Stomach (tissue), 9 donors: ENCODE data around the gene TNFRSF25. TPM values are rescaled to one million over a fixed set of nuclear protein-coding genes. Genes with fewer than 3 reads are reported as not detected.

Experiments used
- DNase-seq, 2 donors: peaks; one replicate each; pipeline versions ENCODE4 v3.0.0 to v3.0.0-alpha.2; 2013 to 2019
- H3K27ac ChIP-seq, 5 donors: fragments of 200-600 bp in 4 of 5; sonication (generic) in 4 of 5; one replicate each; pipeline ENCODE4 v1.5.1; 2013 to 2019; ENCODE audit warnings: mild to moderate bottlenecking in 1 of 5, moderate library complexity in 1 of 5
- H3K27me3 ChIP-seq, 3 donors: fragments of 200-600 bp; sonication (generic); one replicate each; pipeline ENCODE4 v1.5.1; 2017 to 2019; ENCODE audit warnings: mixed run types in 1 of 3
- H3K36me3 ChIP-seq, 4 donors: fragments of 200-600 bp; sonication (generic); 1 replicate in 3 of 4; 2 replicates in 1 of 4; pipeline ENCODE4 v1.5.1; 2016 to 2019
- H3K4me1 ChIP-seq, 4 donors: fragments of 200-600 bp; sonication (generic); one replicate each; pipeline ENCODE4 v1.5.1; 2016 to 2019
- H3K4me3 ChIP-seq, 4 donors: fragments of 200-600 bp; sonication (generic) in 3 of 4; one replicate each; pipeline ENCODE4 v1.5.1; 2016 to 2019; ENCODE audit warnings: mild to moderate bottlenecking in 1 of 4
- H3K9me3 ChIP-seq, 4 donors: fragments of 200-600 bp; sonication (generic); one replicate each; pipeline ENCODE4 v1.5.1; 2016 to 2019
- CTCF ChIP-seq, 7 experiments: fragments of 450-650 bp in 4 of 7; fragments of 200-600 bp in 3 of 7; sonication (generic) in 3 of 7; IDR thresholded peaks; one replicate each; pipeline ENCODE4 v1.5.1; 2016 to 2019; ENCODE audit warnings: antibody characterized with exemption in 7 of 7, control low read depth in 2 of 7, mild to moderate bottlenecking in 1 of 7
- EP300 ChIP-seq: sonication (generic); formaldehyde crosslinking; IDR thresholded peaks from one replicate; pipeline ENCODE4 v1.6.1; 2017; ENCODE audit warnings: antibody characterized with exemption
- POLR2A ChIP-seq, 4 donors: fragments of 450-650 bp; IDR thresholded peaks; one replicate each; pipeline ENCODE4 v1.6.1; 2016; ENCODE audit warnings: antibody characterized with exemption in 4 of 4, control low read depth in 2 of 4, mild to moderate bottlenecking in 1 of 4, moderate library complexity in 1 of 4
- POLR2AphosphoS5 ChIP-seq, 3 donors: sonication (generic); formaldehyde crosslinking; IDR thresholded peaks; one replicate each; pipeline ENCODE4 v1.6.1; 2016; ENCODE audit warnings: antibody characterized with exemption in 3 of 3
- WGBS, 5 donors: extraction: QIAGEN DNeasy Blood & Tissue Kit in 3 of 5; methylation state at CpG; one replicate each; pipeline versions ENCODE4 v1.1.5 to v1.1.7; 2013 to 2018; 5-methylcytosine and 5-hydroxymethylcytosine counted together
- intact Hi-C: fragments of 100-400 bp; cut with DNase I; formaldehyde crosslinking; loops from one replicate; pipeline ENCODE4 v1.15.1; 2023; ENCODE audit warnings: low total_unique reads
- polyA plus RNA-seq, 3 donors: library from polyadenylated mRNA; stranded (reverse); fragments of 200-250 nt; gene quantifications; one replicate each; pipeline ENCODE4 v1.2.3, GENCODE V29; 2013
- total RNA-seq, 5 donors: library from RNA; depleted of rRNA; stranded (reverse); fragments of >200 nt; gene quantifications; one replicate each; pipeline versions ENCODE4 v1.1.0 to v1.2.3, GENCODE V29; 2014 to 2016
- donor health status: healthy with polysubstance abuse.
- donor health status: Bipolar disorder and iron deficiency.
- donor health status: healthy.

TNFRSF25 gene
- total and polyA plus RNA-seq, 8 donors, result 2.7 to 215 (median 15.2) TPM

- TF ChIP-seq POLR2AphosphoS5 (IDR thresholded peaks at IDR 0.05), result peak in 2 of 3 donors; percentile 38 to 72
- no peak for TF ChIP-seq POLR2A (IDR thresholded peaks at IDR 0.05)
- peaks cover 3 to 54% (median 47%) of the 10 kb centered on the region in 4 donors for H3K36me3 ChIP-seq
- H3K27ac ChIP-seq, result peak overlapping the region; percentile 81 to 87 (median 87)
- H3K27me3 ChIP-seq, result peaks cover 0 to 11% (median 0%) of the 10 kb centered on the region in 3 donors
- peak; percentile 86 to 89 for DNase-seq
- H3K4me1 ChIP-seq, result peaks cover 0 to 22% (median 11%) of the 10 kb centered on the region in 4 donors
- H3K4me3 ChIP-seq, result peak overlapping the region; percentile 27 to 49 (median 30)
- WGBS, 5 donors, result 50 to 66% (median 53%) methylated on average over 27 to 67 of the region's 67 CpGs
- H3K9me3 ChIP-seq, result no peaks in the 10 kb centered on the region
- intact Hi-C loops, result no loop called here
Measured at GRCh38 chr1:6471086-6471969, 5.4 kb upstream of the TNFRSF25 start.

- H3K36me3 ChIP-seq, result peaks cover 3 to 54% (median 47%) of the 10 kb centered on the region in 4 donors
- 78 to 89% (median 82%) methylated on average over 48 to 67 of the region's 67 CpGs for WGBS, 5 donors
- DNase-seq, result no peak
- TF ChIP-seq POLR2A (IDR thresholded peaks at IDR 0.05) (no peak), EP300 (no peak), POLR2AphosphoS5 (IDR thresholded peaks at IDR 0.05) (no peak), CTCF (IDR thresholded peaks at IDR 0.05) (no peak)
- intact Hi-C loops, result no loop called here
- peaks cover 0 to 14% (median 10%) of the 10 kb centered on the region in 4 donors for H3K4me1 ChIP-seq
- H3K4me3 ChIP-seq, result peak overlapping the region; percentile 27 to 49 (median 30)
- no peaks in the 10 kb centered on the region for H3K9me3 ChIP-seq
- peaks cover 0 to 21% (median 7%) of the 10 kb centered on the region in 3 donors for H3K27me3 ChIP-seq
- H3K27ac ChIP-seq, result peak overlapping the region in 2 of 5 donors; percentile 87
Measured at GRCh38 chr1:6470132-6471085, 4.4 kb upstream of the TNFRSF25 start.

GRCh38 chr1:6468729-6469461 lies 2.9 kb upstream of the TNFRSF25 start:
- Histone ChIP-seq H3K4me1 (peaks cover 0 to 18% (median 11%) of the 10 kb centered on the region in 4 donors), H3K9me3 (no peaks in the 10 kb centered on the region), H3K4me3 (no peak overlapping the region), H3K36me3 (peaks cover 3 to 54% (median 44%) of the 10 kb centered on the region in 4 donors), H3K27me3 (peaks cover 0 to 34% (median 11%) of the 10 kb centered on the region in 3 donors), H3K27ac (no peak overlapping the region)
- TF ChIP-seq EP300 (no peak), POLR2AphosphoS5 (IDR thresholded peaks at IDR 0.05) (no peak), CTCF (IDR thresholded peaks at IDR 0.05) (no peak), POLR2A (IDR thresholded peaks at IDR 0.05) (no peak)
- DNase-seq, result no peak
- intact Hi-C loops, result no loop called here
- 90 to 98% (median 92%) methylated on average over 13 of the region's 13 CpGs for WGBS, 5 donors
